ENCODE results near the gene TMC7.

Gene TMC7

DNA sequence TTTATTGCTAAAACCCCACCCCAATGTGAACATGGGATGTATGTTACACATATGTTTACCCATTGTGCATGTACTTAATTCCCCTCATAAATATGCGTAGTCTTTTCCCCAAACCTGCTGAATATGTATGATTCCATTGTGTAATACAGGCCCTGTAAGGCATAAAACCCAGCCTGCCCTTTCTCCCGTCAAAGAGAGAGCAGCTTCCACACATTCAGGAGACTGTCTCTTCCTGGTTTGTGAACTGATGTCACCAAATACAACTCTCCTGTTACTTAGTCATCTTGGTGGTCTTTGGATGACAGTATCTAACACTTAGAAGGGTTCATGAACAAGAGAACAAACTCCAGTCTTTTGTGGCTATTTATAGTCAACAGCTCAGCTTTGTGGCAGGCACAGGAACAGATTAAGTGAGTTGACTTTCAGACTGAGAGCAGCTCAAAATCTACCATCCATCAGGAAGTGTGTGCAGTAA, 24.7 kb upstream of the TMC7 start:
- no peak overlapping the region for H3K27ac ChIP-seq (ENCODE audit: poor library complexity, severe bottlenecking)
- DNase-seq (ENCODE audit: low spot score) (no peak), ATAC-seq (ENCODE audit: low read depth) (no peak)
- H3K9me3 ChIP-seq (ENCODE audit: severe bottlenecking), result no peaks in the 10 kb centered on the region
- TF ChIP-seq, protein P1, sequence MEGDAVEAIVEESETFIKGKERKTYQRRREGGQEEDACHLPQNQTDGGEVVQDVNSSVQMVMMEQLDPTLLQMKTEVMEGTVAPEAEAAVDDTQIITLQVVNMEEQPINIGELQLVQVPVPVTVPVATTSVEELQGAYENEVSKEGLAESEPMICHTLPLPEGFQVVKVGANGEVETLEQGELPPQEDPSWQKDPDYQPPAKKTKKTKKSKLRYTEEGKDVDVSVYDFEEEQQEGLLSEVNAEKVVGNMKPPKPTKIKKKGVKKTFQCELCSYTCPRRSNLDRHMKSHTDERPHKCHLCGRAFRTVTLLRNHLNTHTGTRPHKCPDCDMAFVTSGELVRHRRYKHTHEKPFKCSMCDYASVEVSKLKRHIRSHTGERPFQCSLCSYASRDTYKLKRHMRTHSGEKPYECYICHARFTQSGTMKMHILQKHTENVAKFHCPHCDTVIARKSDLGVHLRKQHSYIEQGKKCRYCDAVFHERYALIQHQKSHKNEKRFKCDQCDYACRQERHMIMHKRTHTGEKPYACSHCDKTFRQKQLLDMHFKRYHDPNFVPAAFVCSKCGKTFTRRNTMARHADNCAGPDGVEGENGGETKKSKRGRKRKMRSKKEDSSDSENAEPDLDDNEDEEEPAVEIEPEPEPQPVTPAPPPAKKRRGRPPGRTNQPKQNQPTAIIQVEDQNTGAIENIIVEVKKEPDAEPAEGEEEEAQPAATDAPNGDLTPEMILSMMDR (IDR thresholded peaks at IDR 0.05; ENCODE audit: poor library complexity, severe bottlenecking), result no peak
- no peaks in the 10 kb centered on the region for H3K27me3 ChIP-seq (ENCODE audit: insufficient read depth, poor library complexity, severe bottlenecking)
- no peak overlapping the region for H3K4me3 ChIP-seq (ENCODE audit: severe bottlenecking)
- H3K4me1 ChIP-seq (ENCODE audit: insufficient read depth, poor library complexity, severe bottlenecking), result peaks cover 20% of the 10 kb centered on the region
- no peaks in the 10 kb centered on the region for H3K36me3 ChIP-seq (ENCODE audit: low read depth)

DNA sequence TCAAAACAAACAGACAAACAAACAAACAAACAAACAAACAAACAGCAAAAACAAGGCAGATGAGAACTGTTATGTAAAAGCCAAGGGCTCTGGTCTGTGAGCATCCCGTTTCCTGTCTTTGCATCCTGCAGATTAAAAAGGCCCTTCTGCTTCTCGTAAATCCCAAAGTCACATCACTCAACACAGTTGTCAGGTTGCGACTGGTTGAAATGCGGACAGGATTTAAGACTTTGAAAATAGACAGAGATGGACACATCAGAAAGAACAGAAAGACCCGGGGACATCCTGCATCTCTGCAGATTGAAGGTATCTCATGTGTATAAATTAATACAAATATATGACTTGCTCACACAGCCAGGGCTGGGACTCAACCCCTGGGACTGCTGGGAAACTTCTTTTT, 18.2 kb upstream of the TMC7 start:
- H3K27ac ChIP-seq (ENCODE audit: poor library complexity, severe bottlenecking), result no peak overlapping the region
- DNase-seq (ENCODE audit: low spot score) (no peak), ATAC-seq (ENCODE audit: low read depth) (no peak)
- H3K9me3 ChIP-seq (ENCODE audit: severe bottlenecking), result no peaks in the 10 kb centered on the region
- no peak overlapping the region for H3K4me3 ChIP-seq (ENCODE audit: severe bottlenecking)
- H3K36me3 ChIP-seq (ENCODE audit: low read depth), result no peaks in the 10 kb centered on the region
- peaks cover 17% of the 10 kb centered on the region for H3K4me1 ChIP-seq (ENCODE audit: insufficient read depth, poor library complexity, severe bottlenecking)
- no peaks in the 10 kb centered on the region for H3K27me3 ChIP-seq (ENCODE audit: insufficient read depth, poor library complexity, severe bottlenecking)
- TF ChIP-seq, protein P1 (IDR thresholded peaks at IDR 0.05; ENCODE audit: poor library complexity, severe bottlenecking), result no peak

DNA sequence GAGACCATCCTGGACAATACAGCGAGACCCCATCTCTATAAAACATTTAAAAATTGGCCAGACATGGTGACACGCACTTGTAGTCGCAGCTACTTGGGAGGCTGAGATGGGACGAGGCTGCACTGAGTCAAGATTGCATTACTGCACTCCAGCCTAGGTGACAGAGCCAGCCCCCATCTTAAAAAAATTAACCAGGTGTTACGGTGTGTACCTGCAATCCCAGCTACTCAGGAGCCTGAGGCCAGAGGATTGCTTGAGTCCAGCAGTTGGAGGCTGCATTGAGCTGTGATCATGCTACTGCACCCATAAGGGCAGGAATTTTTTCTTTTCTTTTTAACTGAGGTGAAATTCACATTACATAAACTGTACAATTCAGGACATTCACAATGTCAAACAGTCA, 16.9 kb upstream of the TMC7 start:
- no peaks in the 10 kb centered on the region for H3K27me3 ChIP-seq (ENCODE audit: insufficient read depth, poor library complexity, severe bottlenecking)
- no peak overlapping the region for H3K27ac ChIP-seq (ENCODE audit: poor library complexity, severe bottlenecking)
- peaks cover 13% of the 10 kb centered on the region for H3K4me1 ChIP-seq (ENCODE audit: insufficient read depth, poor library complexity, severe bottlenecking)
- H3K36me3 ChIP-seq (ENCODE audit: low read depth), result no peaks in the 10 kb centered on the region
- TF ChIP-seq, protein P1 (IDR thresholded peaks at IDR 0.05; ENCODE audit: poor library complexity, severe bottlenecking), result no peak
- H3K9me3 ChIP-seq (ENCODE audit: severe bottlenecking), result no peaks in the 10 kb centered on the region
- no peak for ATAC-seq (ENCODE audit: low read depth)
- no peak overlapping the region for H3K4me3 ChIP-seq (ENCODE audit: severe bottlenecking)
- DNase-seq (ENCODE audit: low spot score), result no peak

DNA sequence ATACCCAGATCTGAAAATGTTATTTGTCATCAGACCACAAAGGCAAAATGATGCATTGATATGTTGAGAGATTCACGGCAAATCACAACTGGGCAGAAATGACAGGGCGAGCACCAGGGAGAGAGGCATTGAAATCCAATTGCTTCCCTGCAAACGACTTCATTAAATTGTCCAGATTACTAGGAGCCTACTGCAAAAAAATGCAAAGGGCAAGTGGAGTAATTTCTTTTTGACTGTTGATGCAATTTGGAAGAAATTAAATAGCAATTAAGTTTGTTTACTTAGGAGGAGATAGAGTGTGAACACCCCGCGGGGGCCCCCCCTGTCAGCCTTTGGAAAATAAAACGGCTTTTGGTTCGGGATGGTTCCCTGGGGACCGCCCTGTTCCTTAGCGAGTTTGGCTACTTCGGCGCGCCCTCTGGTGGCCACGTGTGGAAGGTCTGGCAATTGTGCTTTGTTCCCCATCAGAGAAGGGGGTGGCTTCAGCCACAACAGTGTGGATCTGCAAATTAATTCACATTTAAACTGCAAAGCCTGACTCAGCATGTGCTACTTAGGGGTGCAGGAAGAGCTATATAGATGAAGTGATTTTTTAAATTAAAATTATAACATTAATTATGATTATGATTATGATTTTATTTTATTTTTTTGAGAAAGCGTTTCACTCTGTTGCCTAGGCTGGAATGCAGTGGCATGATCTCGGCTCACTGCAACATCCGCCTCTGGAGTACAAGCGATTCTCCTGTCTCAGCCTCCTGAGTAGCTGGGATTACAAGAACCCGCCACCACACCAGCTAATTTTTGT, 14.5 kb upstream of the TMC7 start:
- peak; percentile 97 for ATAC-seq (ENCODE audit: low read depth)
- H3K4me1 ChIP-seq (ENCODE audit: insufficient read depth, poor library complexity, severe bottlenecking), result no peaks in the 10 kb centered on the region

More for the DNA sequence above, 14.5 kb upstream of the TMC7 start:
- Histone ChIP-seq H3K36me3 (ENCODE audit: low read depth) (no peaks in the 10 kb centered on the region), H3K9me3 (ENCODE audit: severe bottlenecking) (no peaks in the 10 kb centered on the region), H3K27me3 (ENCODE audit: insufficient read depth, poor library complexity, severe bottlenecking) (no peaks in the 10 kb centered on the region), H3K4me3 (ENCODE audit: severe bottlenecking) (no peak overlapping the region), H3K27ac (ENCODE audit: poor library complexity, severe bottlenecking) (no peak overlapping the region)
- TF ChIP-seq, protein P1 (IDR thresholded peaks at IDR 0.05; ENCODE audit: poor library complexity, severe bottlenecking), result peak; percentile 97
- DNase-seq (ENCODE audit: low spot score), result peak; percentile 74
